ENCODE results near the gene TIMP3.

TIMP3 gene

DNA sequence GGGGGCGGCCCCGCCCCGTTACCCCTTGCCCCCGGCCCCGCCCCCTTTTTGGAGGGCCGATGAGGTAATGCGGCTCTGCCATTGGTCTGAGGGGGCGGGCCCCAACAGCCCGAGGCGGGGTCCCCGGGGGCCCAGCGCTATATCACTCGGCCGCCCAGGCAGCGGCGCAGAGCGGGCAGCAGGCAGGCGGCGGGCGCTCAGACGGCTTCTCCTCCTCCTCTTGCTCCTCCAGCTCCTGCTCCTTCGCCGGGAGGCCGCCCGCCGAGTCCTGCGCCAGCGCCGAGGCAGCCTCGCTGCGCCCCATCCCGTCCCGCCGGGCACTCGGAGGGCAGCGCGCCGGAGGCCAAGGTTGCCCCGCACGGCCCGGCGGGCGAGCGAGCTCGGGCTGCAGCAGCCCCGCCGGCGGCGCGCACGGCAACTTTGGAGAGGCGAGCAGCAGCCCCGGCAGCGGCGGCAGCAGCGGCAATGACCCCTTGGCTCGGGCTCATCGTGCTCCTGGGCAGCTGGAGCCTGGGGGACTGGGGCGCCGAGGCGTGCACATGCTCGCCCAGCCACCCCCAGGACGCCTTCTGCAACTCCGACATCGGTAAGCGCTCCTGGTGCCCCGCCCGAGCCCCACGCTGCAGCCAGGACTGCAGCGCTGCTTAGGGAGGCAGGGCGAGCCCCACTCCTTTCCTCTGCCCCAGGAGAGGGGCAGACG lies at the start of gene TIMP3:
TSS of gene TIMP3 (plus strand) at position 169 of the 700 bp plus-strand sequence. CDS start at position 466, 297 bp downstream.
- Histone ChIP-seq H3K9me2 (replicated peaks; ENCODE audit: low read depth, low read length) (no peaks in the 10 kb centered on the region), H2AFZ (ENCODE audit: low read length) (no peak within 1 kb of the TSS), H3K79me2 (ENCODE audit: insufficient read depth, low read length) (no peaks in the 10 kb centered on the region), H3K9me3 (ENCODE audit: insufficient read depth, low read depth, low read length) (no peaks in the 10 kb centered on the region), H3K4me3 (ENCODE audit: low read length, poor library complexity, severe bottlenecking) (no peak within 1 kb of the TSS), H4K20me1 (ENCODE audit: insufficient read depth, low read length, poor library complexity, severe bottlenecking) (no peaks in the 10 kb centered on the region), H3K4me2 (ENCODE audit: low read depth, low read length, poor library complexity, severe bottlenecking) (no peak within 1 kb of the TSS), H3K9ac (ENCODE audit: low read depth, low read length, poor library complexity, severe bottlenecking) (no peak within 1 kb of the TSS), H3K4me1 (ENCODE audit: insufficient read depth, low read length, poor library complexity, severe bottlenecking) (no peaks in the 10 kb centered on the region), H3K27me3 (ENCODE audit: insufficient read depth, low read length, poor library complexity, severe bottlenecking) (no peaks in the 10 kb centered on the region), H3F3A (ENCODE audit: low read depth) (no peaks in the 10 kb centered on the region), H3K36me3 (ENCODE audit: insufficient read depth, low read length) (no peaks in the 10 kb centered on the region)
- TF ChIP-seq EZH2phosphoT487 (IDR thresholded peaks at IDR 0.05; ENCODE audit: borderline replicate concordance), result no peak
- TF ChIP-seq, protein P1, sequence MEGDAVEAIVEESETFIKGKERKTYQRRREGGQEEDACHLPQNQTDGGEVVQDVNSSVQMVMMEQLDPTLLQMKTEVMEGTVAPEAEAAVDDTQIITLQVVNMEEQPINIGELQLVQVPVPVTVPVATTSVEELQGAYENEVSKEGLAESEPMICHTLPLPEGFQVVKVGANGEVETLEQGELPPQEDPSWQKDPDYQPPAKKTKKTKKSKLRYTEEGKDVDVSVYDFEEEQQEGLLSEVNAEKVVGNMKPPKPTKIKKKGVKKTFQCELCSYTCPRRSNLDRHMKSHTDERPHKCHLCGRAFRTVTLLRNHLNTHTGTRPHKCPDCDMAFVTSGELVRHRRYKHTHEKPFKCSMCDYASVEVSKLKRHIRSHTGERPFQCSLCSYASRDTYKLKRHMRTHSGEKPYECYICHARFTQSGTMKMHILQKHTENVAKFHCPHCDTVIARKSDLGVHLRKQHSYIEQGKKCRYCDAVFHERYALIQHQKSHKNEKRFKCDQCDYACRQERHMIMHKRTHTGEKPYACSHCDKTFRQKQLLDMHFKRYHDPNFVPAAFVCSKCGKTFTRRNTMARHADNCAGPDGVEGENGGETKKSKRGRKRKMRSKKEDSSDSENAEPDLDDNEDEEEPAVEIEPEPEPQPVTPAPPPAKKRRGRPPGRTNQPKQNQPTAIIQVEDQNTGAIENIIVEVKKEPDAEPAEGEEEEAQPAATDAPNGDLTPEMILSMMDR (conservative IDR thresholded peaks at IDR 0.05; ENCODE audit: low read length), result no peak

DNA sequence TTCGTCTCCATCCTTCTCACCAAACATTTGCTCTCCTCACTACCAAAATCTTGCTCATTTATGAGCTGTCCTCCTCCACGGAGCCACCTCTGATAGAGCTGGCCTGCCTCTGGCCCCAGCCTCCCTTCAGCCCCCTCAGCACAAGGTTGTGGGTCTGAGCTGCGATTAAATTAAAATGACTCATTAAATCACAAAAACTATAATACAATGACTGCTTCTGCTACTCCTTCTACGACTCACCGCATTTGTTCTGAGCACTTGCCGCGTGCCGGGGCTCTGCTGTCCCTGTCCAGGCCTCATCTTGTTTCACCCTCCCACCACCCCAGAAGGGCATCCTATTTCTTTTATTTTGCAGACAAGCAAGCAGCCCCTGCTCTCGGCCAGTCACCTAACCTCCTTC lies 49.2 kb upstream of the TIMP3 start:
- no peaks in the 10 kb centered on the region for H3F3A ChIP-seq (ENCODE audit: low read depth)
- no peak overlapping the region for H3K4me3 ChIP-seq (ENCODE audit: low read length, poor library complexity, severe bottlenecking)
- no peak overlapping the region for H2AFZ ChIP-seq (ENCODE audit: low read length)
- TF ChIP-seq, protein P1 (conservative IDR thresholded peaks at IDR 0.05; ENCODE audit: low read length), result no peak
- no peak for TF ChIP-seq EZH2phosphoT487 (IDR thresholded peaks at IDR 0.05; ENCODE audit: borderline replicate concordance)
- H3K79me2 ChIP-seq (ENCODE audit: insufficient read depth, low read length), result no peaks in the 10 kb centered on the region
- H3K36me3 ChIP-seq (ENCODE audit: insufficient read depth, low read length), result no peaks in the 10 kb centered on the region
- H3K27me3 ChIP-seq (ENCODE audit: insufficient read depth, low read length, poor library complexity, severe bottlenecking), result no peaks in the 10 kb centered on the region
- no peaks in the 10 kb centered on the region for H3K4me1 ChIP-seq (ENCODE audit: insufficient read depth, low read length, poor library complexity, severe bottlenecking)
- H3K4me2 ChIP-seq (ENCODE audit: low read depth, low read length, poor library complexity, severe bottlenecking), result no peak overlapping the region
- no peaks in the 10 kb centered on the region for H3K9me3 ChIP-seq (ENCODE audit: insufficient read depth, low read depth, low read length)
- no peaks in the 10 kb centered on the region for H4K20me1 ChIP-seq (ENCODE audit: insufficient read depth, low read length, poor library complexity, severe bottlenecking)
- no peaks in the 10 kb centered on the region for H3K9me2 ChIP-seq (replicated peaks; ENCODE audit: low read depth, low read length)
- no peak overlapping the region for H3K9ac ChIP-seq (ENCODE audit: low read depth, low read length, poor library complexity, severe bottlenecking)

GRCh38 chr22:32752816-32753520 lies 48.5 kb upstream of the TIMP3 start:
- no peaks in the 10 kb centered on the region for H3K27me3 ChIP-seq (ENCODE audit: insufficient read depth, low read length, poor library complexity, severe bottlenecking)
- no peaks in the 10 kb centered on the region for H4K20me1 ChIP-seq (ENCODE audit: insufficient read depth, low read length, poor library complexity, severe bottlenecking)
- H3K4me1 ChIP-seq (ENCODE audit: insufficient read depth, low read length, poor library complexity, severe bottlenecking), result no peaks in the 10 kb centered on the region
- no peaks in the 10 kb centered on the region for H3K9me2 ChIP-seq (replicated peaks; ENCODE audit: low read depth, low read length)
- no peak for TF ChIP-seq EZH2phosphoT487 (IDR thresholded peaks at IDR 0.05; ENCODE audit: borderline replicate concordance)
- TF ChIP-seq, protein P1 (conservative IDR thresholded peaks at IDR 0.05; ENCODE audit: low read length), result no peak
- no peak overlapping the region for H2AFZ ChIP-seq (ENCODE audit: low read length)
- no peaks in the 10 kb centered on the region for H3K36me3 ChIP-seq (ENCODE audit: insufficient read depth, low read length)
- no peaks in the 10 kb centered on the region for H3F3A ChIP-seq (ENCODE audit: low read depth)
- H3K9me3 ChIP-seq (ENCODE audit: insufficient read depth, low read depth, low read length), result no peaks in the 10 kb centered on the region
- no peaks in the 10 kb centered on the region for H3K79me2 ChIP-seq (ENCODE audit: insufficient read depth, low read length)
- H3K9ac ChIP-seq (ENCODE audit: low read depth, low read length, poor library complexity, severe bottlenecking), result no peak overlapping the region
- H3K4me3 ChIP-seq (ENCODE audit: low read length, poor library complexity, severe bottlenecking), result no peak overlapping the region
- H3K4me2 ChIP-seq (ENCODE audit: low read depth, low read length, poor library complexity, severe bottlenecking), result no peak overlapping the region
